PC-3 (cell line): ENCODE data around the gene HUNK. TPM values are rescaled to one million over a fixed set of nuclear protein-coding genes. Genes with fewer than 3 reads are reported as not detected.

Source experiments
- ATAC-seq: fragments of 200-7000 bp; cut with Tn5 transposase; 2 replicates; pipeline ENCODE4 v1.9.1; 2020; ENCODE audit warnings: mild to moderate bottlenecking, moderate library complexity
- BruUV-seq: library from RNA; stranded (reverse); fragments of 400-500 nt; replicated peaks from 2 replicates; lab custom pipeline; 2021; lab: Mats Ljungman, UMichigan
- CTCF ChIA-PET: fragments of 300-600 bp; sonication (Branson Sonifier 250); formaldehyde crosslinking; loops from one replicate; lab custom pipeline; 2022; ENCODE audit warnings: antibody characterized with exemption; lab: Charles Lee
- POLR2A ChIA-PET: fragments of 300-600 bp; sonication (Branson Sonifier 250); formaldehyde crosslinking; loops from one replicate; lab custom pipeline; 2022; ENCODE audit warnings: antibody characterized with exemption; ENCODE audit not compliant: unreplicated experiment; lab: Charles Lee
- DNase-seq: peaks from one replicate; pipeline ENCODE4 v3.0.0-alpha.2; 2015
- H2AFZ ChIP-seq: fragments of 300-600 bp; sonication (generic); 2 replicates; pipeline ENCODE4 v1.6.0; 2016; ENCODE audit warnings: antibody characterized with exemption, low read length
- H3F3A ChIP-seq: fragments of 300-600 bp; sonication (generic); one replicate; pipeline ENCODE4 v1.6.0; 2017; ENCODE audit warnings: antibody characterized with exemption, low read length, control low read depth, mild to moderate bottlenecking; ENCODE audit not compliant: unreplicated experiment
- H3K27ac ChIP-seq: fragments of 300-600 bp; sonication (generic); 2 replicates; pipeline ENCODE4 v1.5.1; 2016; ENCODE audit warnings: mild to moderate bottlenecking, low read length
- H3K27me3 ChIP-seq: fragments of 300-600 bp; sonication (generic); 2 replicates; pipeline ENCODE4 v1.6.1; 2016; ENCODE audit warnings: low read length, mixed read lengths
- H3K36me3 ChIP-seq: fragments of 300-600 bp; sonication (generic); 2 replicates; pipeline ENCODE4 v1.6.1; 2016; ENCODE audit warnings: low read depth, mixed run types, low read length, mixed read lengths
- H3K4me1 ChIP-seq: fragments of 300-600 bp; sonication (generic); 2 replicates; pipeline ENCODE4 v1.5.1; 2016; ENCODE audit warnings: low read length; ENCODE audit not compliant: insufficient read depth
- H3K4me2 ChIP-seq: fragments of 300-600 bp; sonication (generic); 2 replicates; pipeline ENCODE4 v1.6.0; 2016; ENCODE audit warnings: low read length
- H3K4me3 ChIP-seq: fragments of 300-600 bp; sonication (generic); 2 replicates; pipeline ENCODE4 v1.5.1; 2016; ENCODE audit warnings: mild to moderate bottlenecking, low read length, mixed read lengths
- H3K79me2 ChIP-seq: fragments of 300-600 bp; sonication (generic); 2 replicates; pipeline ENCODE4 v1.6.1; 2017; ENCODE audit warnings: low read length, mixed read lengths
- H3K9ac ChIP-seq: fragments of 300-600 bp; sonication (generic); 2 replicates; pipeline ENCODE4 v1.6.0; 2016; ENCODE audit warnings: mild to moderate bottlenecking, low read length
- H3K9me2 ChIP-seq: fragments of 300-600 bp; sonication (generic); replicated peaks from 2 replicates; pipeline ENCODE4 v1.6.1; 2016; ENCODE audit warnings: mixed run types, low read length, mixed read lengths
- H3K9me3 ChIP-seq: fragments of 300-600 bp; sonication (generic); 2 replicates; pipeline ENCODE4 v1.6.1; 2016; ENCODE audit warnings: low read length, mixed read lengths
- H4K20me1 ChIP-seq: fragments of 300-600 bp; sonication (generic); 2 replicates; pipeline ENCODE4 v1.6.1; 2016; ENCODE audit warnings: low read length, mixed read lengths
- CTCF ChIP-seq: fragments of 300-600 bp; sonication (generic); conservative IDR thresholded peaks from 2 replicates; pipeline ENCODE4 v1.5.1; 2017; ENCODE audit warnings: antibody characterized with exemption, low read depth, mild to moderate bottlenecking, low read length
- EZH2 ChIP-seq: fragments of 300-600 bp; sonication (generic); IDR thresholded peaks from one replicate; pipeline ENCODE4 v1.6.1; 2017; ENCODE audit warnings: antibody characterized with exemption, mild to moderate bottlenecking, low read length; ENCODE audit not compliant: unreplicated experiment
- EZH2phosphoT487 ChIP-seq: fragments of 300-600 bp; sonication (generic); IDR thresholded peaks from 2 replicates; pipeline ENCODE4 v1.6.1; 2018; ENCODE audit warnings: mild to moderate bottlenecking, antibody characterized with exemption, low read length, borderline replicate concordance
- intact Hi-C: fragments of 100-400 bp; cut with micrococcal nuclease; formaldehyde crosslinking; loops from 2 replicates; pipeline ENCODE4 v1.9.0; 2023
- total RNA-seq: library from RNA; depleted of rRNA; stranded (reverse); fragments of >200 nt; gene quantifications from 2 replicates; pipeline ENCODE4 v1.2.3, GENCODE V29; 2014

HUNK gene
- total RNA-seq, 1 experiment from 2014 or later: not detected

DNA sequence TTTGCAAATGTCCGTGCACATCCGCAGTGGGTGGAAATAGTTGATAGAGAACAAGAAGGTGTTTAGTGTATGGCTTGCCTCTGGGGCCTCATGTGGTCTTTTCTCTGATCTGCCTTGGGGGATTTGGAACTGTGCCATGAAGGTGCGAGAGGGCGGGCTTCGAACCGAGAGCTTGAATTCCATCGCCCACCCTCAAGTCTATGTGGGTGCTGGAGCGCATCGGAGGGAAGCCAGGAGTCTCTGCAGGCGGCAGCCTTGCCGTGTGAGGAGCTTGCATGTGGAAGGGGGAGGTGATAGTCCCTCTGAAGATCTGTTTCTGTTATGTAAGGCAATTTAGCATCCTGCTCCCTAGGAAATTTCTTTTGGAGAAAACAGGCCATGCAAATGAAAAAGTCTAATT lies 119.6 kb downstream of the HUNK start:
- no peak for ATAC-seq
- CTCF ChIA-PET: no interaction called here

DNA sequence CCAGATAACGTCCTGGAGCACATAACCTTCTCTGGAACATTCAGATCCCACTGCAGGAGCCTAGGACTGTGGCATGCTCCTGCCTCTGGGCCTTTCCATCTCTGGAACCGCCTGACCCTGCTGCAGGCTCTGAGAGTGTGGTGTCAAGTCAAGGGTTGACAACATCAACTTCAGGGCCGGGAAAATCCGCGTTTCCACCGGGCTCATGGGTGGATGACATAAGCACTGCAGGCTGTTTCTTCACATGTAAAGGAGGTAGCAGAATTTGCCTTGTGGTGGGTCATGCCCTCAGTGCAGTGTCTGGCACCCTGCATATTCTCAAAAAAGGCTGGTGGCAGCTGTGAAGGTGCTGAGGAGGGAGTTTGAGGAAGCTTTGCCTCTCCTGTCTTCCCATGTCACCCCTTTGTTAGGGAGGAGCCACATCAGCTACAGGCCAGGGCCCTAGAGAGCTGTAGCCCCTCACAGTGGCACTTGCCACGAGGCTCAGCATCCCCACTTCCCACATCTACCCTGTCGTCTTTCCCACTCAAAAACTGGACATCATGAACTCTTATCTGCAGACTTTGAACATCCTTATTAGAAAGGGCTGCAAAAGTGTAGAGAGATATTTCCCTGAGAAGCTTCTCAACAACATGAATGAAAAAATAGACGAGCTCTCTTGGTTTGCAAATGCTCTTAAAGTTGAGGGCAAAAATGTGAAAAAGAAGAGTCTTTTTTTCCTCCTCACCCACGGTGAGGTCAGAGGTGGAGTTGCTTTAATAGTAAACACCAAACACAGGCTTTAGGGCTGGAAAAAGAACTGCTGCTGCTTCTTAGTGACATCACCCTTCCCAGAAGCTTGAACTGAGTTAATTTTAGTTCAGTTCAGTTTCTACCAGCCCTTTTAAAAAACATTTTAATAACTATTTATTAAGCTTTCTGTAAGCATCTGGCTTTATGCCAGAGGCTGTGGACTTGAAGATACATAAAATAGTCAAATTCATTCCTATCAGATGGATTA lies 121.3 kb downstream of the HUNK start:
- Histone ChIP-seq H3K27ac (no peak overlapping the region), H3K36me3 (no peaks in the 10 kb centered on the region), H3K9ac (no peak overlapping the region), H3F3A (no peaks in the 10 kb centered on the region), H3K27me3 (peaks cover 87% of the 10 kb centered on the region), H3K79me2 (no peaks in the 10 kb centered on the region), H3K9me3 (no peaks in the 10 kb centered on the region), H3K9me2 (no peaks in the 10 kb centered on the region), H3K4me1 (no peaks in the 10 kb centered on the region), H3K4me2 (no peak overlapping the region), H3K4me3 (no peak overlapping the region), H2AFZ (no peak overlapping the region), H4K20me1 (no peaks in the 10 kb centered on the region)
- DNase-seq: no peak
- CTCF ChIA-PET: no interaction called here
- POLR2A ChIA-PET: no interaction called here
- ATAC-seq: no peak
- BruUV-seq: no TSS peak
- no peak for TF ChIP-seq EZH2
- no peak for TF ChIP-seq EZH2phosphoT487
- no peak for TF ChIP-seq CTCF
- intact Hi-C loops: no loop called here

More for the DNA sequence above, 119.6 kb downstream of the HUNK start:
- no peak overlapping the region for H3K27ac ChIP-seq
- H3K9me2 ChIP-seq: no peaks in the 10 kb centered on the region
- no peak overlapping the region for H3K9ac ChIP-seq
- H3K4me3 ChIP-seq: no peak overlapping the region
- TF ChIP-seq EZH2 (no peak), EZH2phosphoT487 (no peak), CTCF (no peak)
- H3K36me3 ChIP-seq: no peaks in the 10 kb centered on the region
- no peaks in the 10 kb centered on the region for H3K9me3 ChIP-seq
- intact Hi-C loops: no loop called here
- no peak for DNase-seq
- H3K79me2 ChIP-seq: no peaks in the 10 kb centered on the region
- peaks cover 87% of the 10 kb centered on the region for H3K27me3 ChIP-seq
- H3F3A ChIP-seq: no peaks in the 10 kb centered on the region
- no peaks in the 10 kb centered on the region for H3K4me1 ChIP-seq
- POLR2A ChIA-PET: no interaction called here
- no TSS peak for BruUV-seq
- H4K20me1 ChIP-seq: no peaks in the 10 kb centered on the region
- H2AFZ ChIP-seq: no peak overlapping the region
- no peak overlapping the region for H3K4me2 ChIP-seq

- H3K79me2 ChIP-seq: no peaks in the 10 kb centered on the region
- no peak overlapping the region for H3K4me2 ChIP-seq
- ATAC-seq (no peak), DNase-seq (no peak)
- no peaks in the 10 kb centered on the region for H3K9me2 ChIP-seq
- no peak overlapping the region for H2AFZ ChIP-seq
- no peaks in the 10 kb centered on the region for H3K36me3 ChIP-seq
- no peaks in the 10 kb centered on the region for H3F3A ChIP-seq
- H3K4me3 ChIP-seq: no peak overlapping the region
- H3K9me3 ChIP-seq: no peaks in the 10 kb centered on the region
- intact Hi-C loops: no loop called here
- H3K4me1 ChIP-seq: no peaks in the 10 kb centered on the region
- H3K27me3 ChIP-seq: peaks cover 96% of the 10 kb centered on the region
- no TSS peak for BruUV-seq
- ChIA-PET POLR2A (no interaction called here), CTCF (no interaction called here)
- TF ChIP-seq CTCF (no peak), EZH2phosphoT487 (no peak), EZH2 (no peak)
- H3K9ac ChIP-seq: no peak overlapping the region
- H3K27ac ChIP-seq: no peak overlapping the region
- no peaks in the 10 kb centered on the region for H4K20me1 ChIP-seq
Measured at GRCh38 chr21:31997191-31997590, 124.4 kb downstream of the HUNK start.
